Measurements from ENCODE around the gene AGAP2.
"Not testable (repeated sequence)": the region's sequence is repeated elsewhere in the genome, so short reads cannot be mapped to it uniquely, and the experiment has no call there.

AGAP2 gene

DNA sequence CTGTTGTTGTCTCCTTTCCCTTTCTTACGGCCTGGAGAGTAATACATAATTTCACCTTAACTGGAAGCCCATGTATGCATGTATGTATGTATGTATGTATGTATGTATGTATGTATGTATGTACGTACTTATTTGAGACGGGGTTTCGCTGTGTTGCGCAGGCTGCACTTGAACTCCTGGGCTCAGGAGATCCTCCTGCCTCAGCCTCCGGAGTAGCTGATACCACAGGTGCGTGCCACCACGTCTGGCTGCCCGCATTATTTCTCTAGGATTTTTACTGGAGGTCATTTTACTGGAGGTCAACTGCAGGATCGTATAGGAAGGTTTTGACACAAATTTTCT, 45.3 kb downstream of the AGAP2 start:
- DNase-seq = no peak

DNA sequence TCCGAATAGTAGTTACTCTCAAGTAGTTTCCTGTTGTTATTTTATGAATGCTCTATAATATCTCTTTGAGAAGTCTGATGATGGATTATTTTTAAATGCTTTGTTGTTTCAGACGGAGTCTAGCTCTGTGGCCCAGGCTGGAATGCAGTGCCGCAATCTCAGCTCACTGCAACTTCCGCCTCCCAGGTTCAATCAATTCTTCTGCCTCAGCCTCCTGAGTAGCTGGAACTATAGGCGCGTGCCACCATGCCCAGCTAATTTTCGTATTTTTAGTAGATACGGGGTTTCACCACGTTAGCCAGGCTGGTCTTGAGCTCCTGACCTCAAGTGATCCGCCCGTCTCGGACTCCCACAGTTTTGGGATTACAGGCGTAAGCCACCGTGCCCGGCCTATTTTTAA, 46.0 kb downstream of the AGAP2 start:
- no peak for DNase-seq

DNA sequence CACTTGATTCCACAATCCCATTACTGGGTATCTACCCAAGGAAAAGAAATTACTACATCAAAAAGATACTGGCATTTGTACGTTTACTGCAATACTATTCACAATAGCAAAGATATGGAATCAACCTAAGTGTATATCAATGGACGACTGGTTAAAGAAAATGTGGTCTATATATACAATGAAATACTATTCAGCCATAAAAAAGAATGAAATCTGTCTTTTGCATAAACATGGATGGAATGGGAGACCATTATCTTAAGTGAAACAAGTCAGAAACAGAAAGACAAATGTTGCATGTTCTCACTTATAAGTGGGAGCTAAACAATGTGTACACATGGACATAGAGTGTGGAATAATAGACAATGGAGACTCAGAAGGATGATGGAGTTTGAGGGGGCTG, 49.6 kb downstream of the AGAP2 start:
- DNase-seq = no peak

DNA sequence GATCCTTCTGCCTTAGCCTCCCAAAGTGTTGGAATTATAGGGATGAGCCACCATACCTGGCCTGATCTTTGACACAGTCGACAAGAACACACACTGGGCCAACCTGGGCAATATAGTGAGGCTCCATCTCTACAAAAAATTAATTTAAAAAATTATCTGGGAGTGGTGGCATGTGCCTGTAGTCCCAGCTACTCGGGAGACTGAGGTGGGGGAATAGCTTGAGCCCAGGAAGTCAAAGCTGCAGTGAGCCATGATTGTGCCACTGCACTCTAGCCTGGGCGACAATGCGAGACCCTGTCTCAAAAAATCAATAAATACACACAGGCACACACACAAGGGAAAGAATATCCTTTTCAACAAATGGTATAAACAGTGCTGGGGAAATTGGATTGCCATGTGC, 50.7 kb downstream of the AGAP2 start:
- DNase-seq = no peak

DNA sequence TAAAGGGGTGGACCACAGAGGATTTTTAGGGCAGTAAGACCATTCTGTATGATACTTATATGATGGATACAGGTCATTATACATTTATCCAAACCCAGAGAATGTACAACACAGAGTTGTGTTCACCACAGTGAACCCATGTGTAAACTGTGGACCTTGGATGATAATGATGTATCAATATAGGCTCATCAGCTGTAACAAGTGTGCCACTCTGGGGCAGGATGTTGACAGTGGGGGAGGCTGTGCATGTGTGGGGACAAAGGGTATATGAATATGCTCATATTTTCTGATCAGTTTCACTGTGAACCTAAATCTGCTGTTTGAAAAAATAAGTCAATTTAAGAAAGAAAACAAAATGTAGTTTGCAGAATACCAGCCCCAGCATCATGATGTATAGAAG, 58.8 kb downstream of the AGAP2 start:
- no peak for DNase-seq

DNA sequence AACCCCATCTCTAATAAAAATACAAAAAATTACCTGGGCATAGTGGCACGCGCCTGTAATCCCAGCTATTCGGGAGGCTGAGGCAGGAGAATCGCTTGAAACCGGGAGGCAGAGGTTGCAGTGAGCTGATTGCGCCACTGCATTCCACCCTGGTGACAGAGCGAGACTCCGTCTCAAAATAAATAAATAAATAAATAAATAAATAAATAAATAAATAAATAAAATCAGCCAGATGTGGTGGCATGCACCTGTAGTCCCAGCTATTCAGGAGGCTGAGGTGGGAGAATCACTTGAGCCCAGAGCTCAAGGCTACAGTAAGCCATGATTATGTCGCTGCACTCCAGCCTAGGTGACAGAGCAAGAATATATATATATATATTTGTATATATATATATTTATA, 60.6 kb downstream of the AGAP2 start:
- not testable (repeated sequence) for DNase-seq

DNA sequence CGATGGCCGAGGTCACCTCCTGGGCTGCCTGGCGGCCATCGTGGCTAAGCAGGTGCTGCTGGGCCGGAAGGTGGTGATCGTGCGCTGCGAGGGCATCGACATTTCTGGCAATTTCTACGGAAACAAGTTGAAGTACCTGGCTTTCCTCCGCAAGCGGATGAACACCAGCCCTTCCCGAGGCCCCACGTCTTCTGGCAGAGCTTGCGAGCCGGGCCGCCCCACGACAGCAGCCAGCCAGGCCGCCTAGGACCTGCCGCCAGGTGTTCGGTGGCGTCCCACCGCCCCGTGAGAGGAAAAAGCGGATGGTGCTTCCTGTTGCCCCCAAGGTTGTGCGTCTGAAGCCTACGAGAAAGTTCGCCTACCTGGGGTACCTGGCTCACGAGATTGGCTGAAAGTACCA, 63.9 kb downstream of the AGAP2 start:
- no peak for DNase-seq
